ENCODE measurements around the gene GLCE. TPM values are rescaled to one million over a fixed set of nuclear protein-coding genes. Genes with fewer than 3 reads are reported as not detected.

GLCE gene
- total and polyA plus RNA-seq, 10 donors, result 2.8 to 13.3 (median 8.9) TPM

- H3K27ac ChIP-seq, result no peak overlapping the region
- TF ChIP-seq CTCF (IDR thresholded peaks at IDR 0.05 in 8 of 11, conservative IDR thresholded peaks at IDR 0.05 in 3 of 11) (no peak), POLR2AphosphoS5 (IDR thresholded peaks at IDR 0.05) (no peak), POLR2A (IDR thresholded peaks at IDR 0.05) (no peak)
- no peaks in the 10 kb centered on the region for H3K36me3 ChIP-seq
- no peak overlapping the region for H3K4me3 ChIP-seq
- no peak for DNase-seq
- no peaks in the 10 kb centered on the region for H3K27me3 ChIP-seq (replicated peaks in 1 of 7)
- peaks cover 0 to 23% (median 13%) of the 10 kb centered on the region in 8 donors for H3K9me3 ChIP-seq
- peaks cover 0 to 22% (median 10%) of the 10 kb centered on the region in 6 donors for H3K4me1 ChIP-seq
- intact Hi-C loops (cut with DNase I; ENCODE audit: low total_unique reads), result no loop called here
Measured at GRCh38 chr15:69190504-69190903, 30.1 kb downstream of the GLCE start.

GRCh38 chr15:69194025-69194827, 33.8 kb downstream of the GLCE start:
- no peak for DNase-seq

GRCh38 chr15:69194854-69195253, 34.4 kb downstream of the GLCE start:
- H3K27me3 ChIP-seq (replicated peaks in 1 of 7), result no peaks in the 10 kb centered on the region
- no peak overlapping the region for H3K4me3 ChIP-seq
- no peak overlapping the region for H3K27ac ChIP-seq
- peaks cover 0 to 20% (median 10%) of the 10 kb centered on the region in 6 donors for H3K4me1 ChIP-seq
- TF ChIP-seq POLR2A (IDR thresholded peaks at IDR 0.05), result no peak
- no peak for TF ChIP-seq CTCF (IDR thresholded peaks at IDR 0.05 in 8 of 11, conservative IDR thresholded peaks at IDR 0.05 in 3 of 11)
- TF ChIP-seq POLR2AphosphoS5 (IDR thresholded peaks at IDR 0.05), result no peak
- H3K9me3 ChIP-seq, result peaks cover 0 to 18% (median 11%) of the 10 kb centered on the region in 8 donors
- WGBS, 5 donors, result 21 to 44% (median 33%) methylated on average over 1 of the region's 1 CpG
- DNase-seq, result no peak
- H3K36me3 ChIP-seq, result peaks cover 0 to 9% (median 0%) of the 10 kb centered on the region in 6 donors
- intact Hi-C loops (cut with DNase I; ENCODE audit: low total_unique reads), result no loop called here

More at GRCh38 chr15:69194025-69194827, 33.8 kb downstream of the GLCE start:
- Histone ChIP-seq H3K36me3 (peaks cover 0 to 9% (median 0%) of the 10 kb centered on the region in 6 donors), H3K4me1 (peaks cover 0 to 20% (median 10%) of the 10 kb centered on the region in 6 donors), H3K9me3 (peaks cover 0 to 22% (median 13%) of the 10 kb centered on the region in 8 donors), H3K27ac (no peak overlapping the region), H3K4me3 (no peak overlapping the region), H3K27me3 (replicated peaks in 1 of 7) (no peaks in the 10 kb centered on the region)
- 56 to 80% (median 69%) methylated on average over 2 of the region's 2 CpGs for WGBS, 5 donors
- intact Hi-C loops (cut with DNase I; ENCODE audit: low total_unique reads), result no loop called here
- no peak for TF ChIP-seq CTCF (IDR thresholded peaks at IDR 0.05 in 8 of 11, conservative IDR thresholded peaks at IDR 0.05 in 3 of 11)

- no peak for TF ChIP-seq CTCF (IDR thresholded peaks at IDR 0.05 in 8 of 11, conservative IDR thresholded peaks at IDR 0.05 in 3 of 11)
- TF ChIP-seq POLR2AphosphoS5 (IDR thresholded peaks at IDR 0.05), result no peak
- TF ChIP-seq POLR2A (IDR thresholded peaks at IDR 0.05), result no peak
- no peaks in the 10 kb centered on the region for H3K4me1 ChIP-seq
- H3K36me3 ChIP-seq, result peaks cover 0 to 9% (median 0%) of the 10 kb centered on the region in 6 donors
- no peaks in the 10 kb centered on the region for H3K27me3 ChIP-seq (replicated peaks in 1 of 7)
- H3K27ac ChIP-seq, result no peak overlapping the region
- no peaks in the 10 kb centered on the region for H3K9me3 ChIP-seq
- no peak overlapping the region for H3K4me3 ChIP-seq
- no peak for DNase-seq
- intact Hi-C loops (cut with DNase I; ENCODE audit: low total_unique reads), result no loop called here
- 60 to 95% (median 74%) methylated on average over 1 of the region's 1 CpG for WGBS, 5 donors
Measured at GRCh38 chr15:69200832-69201745, 40.7 kb downstream of the GLCE start.
